ENCODE results near the gene CEP290. TPM values are rescaled to one million over a fixed set of nuclear protein-coding genes. Genes with fewer than 3 reads are reported as not detected.

CEP290 gene
- total RNA-seq, 1 experiment from 2014 or later: 27.3 TPM

- no peaks in the 10 kb centered on the region for H3K27me3 ChIP-seq (replicated peaks; ENCODE audit: insufficient read depth, low read depth, low read length, poor library complexity)
- H3K4me1 ChIP-seq (ENCODE audit: insufficient read depth, low read length, poor library complexity, severe bottlenecking): no peaks in the 10 kb centered on the region
- intact Hi-C loops (cut with micrococcal nuclease; ENCODE audit: unreplicated experiment): loop anchor here (10.0 kb wide), 1 partner anchor 332 kb away; no protein-coding TSS in a partner anchor
- H3K4me3 ChIP-seq (ENCODE audit: low read depth, low read length, poor library complexity, severe bottlenecking): no peak overlapping the region
- no TSS peak for BruUV-seq (replicated peaks)
- peaks cover 4% of the 10 kb centered on the region for H3K9me3 ChIP-seq (ENCODE audit: low read depth, low read length, poor library complexity, severe bottlenecking)
- H3K36me3 ChIP-seq (ENCODE audit: insufficient read depth, low read length, poor library complexity, severe bottlenecking): no peaks in the 10 kb centered on the region
- DNase-seq (ENCODE audit: low spot score): no peak
- TF ChIP-seq, protein P1, sequence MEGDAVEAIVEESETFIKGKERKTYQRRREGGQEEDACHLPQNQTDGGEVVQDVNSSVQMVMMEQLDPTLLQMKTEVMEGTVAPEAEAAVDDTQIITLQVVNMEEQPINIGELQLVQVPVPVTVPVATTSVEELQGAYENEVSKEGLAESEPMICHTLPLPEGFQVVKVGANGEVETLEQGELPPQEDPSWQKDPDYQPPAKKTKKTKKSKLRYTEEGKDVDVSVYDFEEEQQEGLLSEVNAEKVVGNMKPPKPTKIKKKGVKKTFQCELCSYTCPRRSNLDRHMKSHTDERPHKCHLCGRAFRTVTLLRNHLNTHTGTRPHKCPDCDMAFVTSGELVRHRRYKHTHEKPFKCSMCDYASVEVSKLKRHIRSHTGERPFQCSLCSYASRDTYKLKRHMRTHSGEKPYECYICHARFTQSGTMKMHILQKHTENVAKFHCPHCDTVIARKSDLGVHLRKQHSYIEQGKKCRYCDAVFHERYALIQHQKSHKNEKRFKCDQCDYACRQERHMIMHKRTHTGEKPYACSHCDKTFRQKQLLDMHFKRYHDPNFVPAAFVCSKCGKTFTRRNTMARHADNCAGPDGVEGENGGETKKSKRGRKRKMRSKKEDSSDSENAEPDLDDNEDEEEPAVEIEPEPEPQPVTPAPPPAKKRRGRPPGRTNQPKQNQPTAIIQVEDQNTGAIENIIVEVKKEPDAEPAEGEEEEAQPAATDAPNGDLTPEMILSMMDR (conservative IDR thresholded peaks at IDR 0.05; ENCODE audit: low read depth, low read length): no peak
- no peak for TF ChIP-seq EZH2 (IDR thresholded peaks at IDR 0.05; ENCODE audit: borderline replicate concordance, low read depth, low read length, poor library complexity, severe bottlenecking)
- no peak overlapping the region for H3K27ac ChIP-seq (ENCODE audit: low read depth, low read length, poor library complexity, severe bottlenecking)
- ChIA-PET POLR2A (ENCODE audit: low non-redundant PET) (no interaction called here), CTCF (no interaction called here)
Measured at GRCh38 chr12:88006351-88006750, 135.5 kb downstream of the CEP290 start.

GRCh38 chr12:88001327-88001726 is 140.6 kb downstream of the CEP290 start:
- Histone ChIP-seq H3K36me3 (ENCODE audit: insufficient read depth, low read length, poor library complexity, severe bottlenecking) (no peaks in the 10 kb centered on the region), H3K4me1 (ENCODE audit: insufficient read depth, low read length, poor library complexity, severe bottlenecking) (no peaks in the 10 kb centered on the region), H3K27me3 (replicated peaks; ENCODE audit: insufficient read depth, low read depth, low read length, poor library complexity) (no peaks in the 10 kb centered on the region), H3K9me3 (ENCODE audit: low read depth, low read length, poor library complexity, severe bottlenecking) (peaks cover 4% of the 10 kb centered on the region), H3K4me3 (ENCODE audit: low read depth, low read length, poor library complexity, severe bottlenecking) (no peak overlapping the region), H3K27ac (ENCODE audit: low read depth, low read length, poor library complexity, severe bottlenecking) (no peak overlapping the region)
- ChIA-PET CTCF (no interaction called here), POLR2A (ENCODE audit: low non-redundant PET) (no interaction called here)
- intact Hi-C loops (cut with micrococcal nuclease; ENCODE audit: unreplicated experiment): loop anchor here (10.0 kb wide), 1 partner anchor 327 kb away; no protein-coding TSS in a partner anchor
- DNase-seq (ENCODE audit: low spot score): no peak
- TF ChIP-seq EZH2 (IDR thresholded peaks at IDR 0.05; ENCODE audit: borderline replicate concordance, low read depth, low read length, poor library complexity, severe bottlenecking): no peak
- TF ChIP-seq, protein P1 (conservative IDR thresholded peaks at IDR 0.05; ENCODE audit: low read depth, low read length): no peak
- BruUV-seq (replicated peaks): no TSS peak

Other genes starting within 250 kb of the CEP290 start
- 0.15 and 0.20 TPM in 2 replicates for gene C12orf50, start 112.7 kb downstream of the CEP290 start, total RNA-seq (2021)
- 31.6 and 33.6 TPM in 2 replicates for gene TMTC3, start 219 bp upstream of the CEP290 start, total RNA-seq (2021)

Data from A673 (cell line).